HepG2 (cell line): ENCODE results near the gene TBC1D10B. TPM values are rescaled to one million over a fixed set of nuclear protein-coding genes. Genes with fewer than 3 reads are reported as not detected.

Experiments used
- CREB1 ChIP-seq, 2 experiments: fragments of 450-650 bp in 1 of 2; IDR thresholded peaks; 2 replicates each; pipeline ENCODE4 v1.6.1; 2016 to 2017; ENCODE audit warnings: control low read depth in 1 of 2, mild to moderate bottlenecking in 1 of 2, missing compliant biosample characterization in 1 of 2, missing genetic modification characterization in 1 of 2
- FOSL1 ChIP-seq: sonication (generic); formaldehyde crosslinking; IDR thresholded peaks from 2 replicates; pipeline ENCODE4 v1.9.0; 2021; ENCODE audit warnings: missing genetic modification reagents, borderline replicate concordance
- FOXO1 ChIP-seq: sonication (generic); formaldehyde crosslinking; IDR thresholded peaks from 2 replicates; pipeline ENCODE4 v1.4.0; 2020; ENCODE audit warnings: missing genetic modification reagents
- HNF4G ChIP-seq, 2 experiments: sonication (generic) in 1 of 2; formaldehyde crosslinking in 1 of 2; IDR thresholded peaks; 2 replicates each; pipeline versions ENCODE4 v1.4.0 to v1.6.1; 2011 to 2020; ENCODE audit warnings: borderline replicate concordance in 2 of 2, low read depth in 2 of 2, mild to moderate bottlenecking in 2 of 2, low read length in 1 of 2, missing genetic modification reagents in 1 of 2, moderate library complexity in 1 of 2
- ISL2 ChIP-seq: sonication (generic); formaldehyde crosslinking; IDR thresholded peaks from 2 replicates; pipeline ENCODE4 v1.5.0; 2020; ENCODE audit warnings: missing genetic modification reagents
- MED8 ChIP-seq: sonication (generic); formaldehyde crosslinking; IDR thresholded peaks from 2 replicates; pipeline ENCODE4 v1.8.1; 2023; ENCODE audit warnings: mild to moderate bottlenecking, missing genetic modification reagents; ENCODE audit not compliant: insufficient replicate concordance
- NFIB ChIP-seq: sonication (generic); formaldehyde crosslinking; IDR thresholded peaks from 2 replicates; pipeline ENCODE4 v1.9.0; 2021; ENCODE audit warnings: missing genetic modification reagents, mild to moderate bottlenecking, borderline replicate concordance
- NFYC ChIP-seq: IDR thresholded peaks from 2 replicates; pipeline ENCODE4 v1.6.1; 2016; ENCODE audit warnings: missing genetic modification reagents, missing compliant biosample characterization
- NONO ChIP-seq, 2 experiments: fragments of 450-650 bp in 1 of 2; sonication (generic) in 1 of 2; formaldehyde crosslinking in 1 of 2; IDR thresholded peaks in 1 of 2; conservative IDR thresholded peaks in 1 of 2; 2 replicates each; pipeline versions ENCODE4 v1.6.1 to v1.8.0; 2017 to 2022; ENCODE audit warnings: mild to moderate bottlenecking in 1 of 2, missing genetic modification reagents in 1 of 2, moderate library complexity in 1 of 2
- REST ChIP-seq, 2 experiments: IDR thresholded peaks; 2 replicates each; pipeline ENCODE4 v1.6.1; 2011 to 2012; ENCODE audit warnings: low read length in 2 of 2, borderline replicate concordance in 1 of 2, low read depth in 1 of 2, mild to moderate bottlenecking in 1 of 2, moderate library complexity in 1 of 2
- SAP130 ChIP-seq: IDR thresholded peaks from 2 replicates; pipeline ENCODE4 v1.6.1; 2016; ENCODE audit warnings: low read depth
- SP4 ChIP-seq: sonication (generic); formaldehyde crosslinking; IDR thresholded peaks from 2 replicates; pipeline ENCODE4 v1.8.1; 2023; ENCODE audit warnings: mild to moderate bottlenecking, missing genetic modification reagents
- SPEN ChIP-seq: sonication (generic); formaldehyde crosslinking; IDR thresholded peaks from 2 replicates; pipeline ENCODE4 v1.5.1; 2020; ENCODE audit warnings: low read depth, mild to moderate bottlenecking, missing genetic modification reagents
- TBX2 ChIP-seq: sonication (generic); formaldehyde crosslinking; IDR thresholded peaks from 2 replicates; pipeline ENCODE4 v1.5.0; 2020; ENCODE audit warnings: missing genetic modification reagents, mild to moderate bottlenecking, borderline replicate concordance
- ZBTB26 ChIP-seq: IDR thresholded peaks from 2 replicates; pipeline ENCODE4 v1.6.1; 2016; ENCODE audit warnings: missing compliant biosample characterization, missing genetic modification reagents, borderline replicate concordance
- ZNF160 ChIP-seq: sonication (generic); formaldehyde crosslinking; IDR thresholded peaks from 2 replicates; pipeline ENCODE4 v1.8.0; 2022; ENCODE audit warnings: mild to moderate bottlenecking, inconsistent platforms, missing genetic modification reagents
- ZNF20 ChIP-seq: sonication (generic); formaldehyde crosslinking; IDR thresholded peaks from 2 replicates; pipeline ENCODE4 v1.4.0; 2020; ENCODE audit warnings: mild to moderate bottlenecking, moderate library complexity, missing genetic modification reagents
- ZNF33B ChIP-seq: sonication (generic); formaldehyde crosslinking; IDR thresholded peaks from 2 replicates; pipeline ENCODE4 v1.5.1; 2020; ENCODE audit warnings: mild to moderate bottlenecking, missing genetic modification reagents
- ZNF562 ChIP-seq: sonication (generic); formaldehyde crosslinking; IDR thresholded peaks from 2 replicates; pipeline ENCODE4 v1.8.0; 2022; ENCODE audit warnings: missing genetic modification reagents, borderline replicate concordance
- ZNF652 ChIP-seq: IDR thresholded peaks from 2 replicates; pipeline ENCODE4 v1.6.1; 2016; ENCODE audit warnings: low read depth, borderline replicate concordance
- ZNF782 ChIP-seq: sonication (generic); formaldehyde crosslinking; IDR thresholded peaks from 2 replicates; pipeline ENCODE4 v1.4.0; 2020; ENCODE audit warnings: missing genetic modification reagents, mild to moderate bottlenecking, borderline replicate concordance
- polyA plus RNA-seq, 8 experiments: library from polyadenylated mRNA; depleted of rRNA in 3 of 8; stranded (reverse) in 7 of 8; unstranded in 1 of 8; fragments of >200 nt; fragmentation: Illumina TruSeq in 4 of 8; extraction: Trizol in 4 of 8; gene quantifications; 2 replicates each; pipeline versions ENCODE4 v1.2.1 to v1.2.3, GENCODE V29; 2011 to 2016; ENCODE audit warnings: low read depth in 4 of 8, missing spikeins in 1 of 8, mixed read lengths in 1 of 8; ENCODE audit not compliant: insufficient read depth in 1 of 8
- total RNA-seq, 5 experiments: library from RNA; depleted of rRNA; stranded (reverse); fragments of >200 nt; fragmentation: Illumina TruSeq; extraction: Trizol; gene quantifications; 2 replicates each; pipeline ENCODE4 v1.2.3, GENCODE V29; 2016; ENCODE audit warnings: low read depth in 1 of 5
- TF ChIP-seq, protein P1 (sequence below): sonication (generic); formaldehyde crosslinking; IDR thresholded peaks from 2 replicates; pipeline ENCODE4 v1.8.1; 2022; ENCODE audit warnings: mild to moderate bottlenecking, missing genetic modification reagents

Gene TBC1D10B
- total and polyA plus RNA-seq, 2 of the 13 experiments (the other 11 are each of a cell fraction or from before 2014, with no cell fraction given): 15.7 to 24.8 TPM

- TF ChIP-seq HNF4G (IDR thresholded peaks at IDR 0.05; ENCODE audit: borderline replicate concordance, low read depth, low read length) (0 out of 2 replicates have a peak, but pooled peaks have one; percentile 20), HNF4G (CRISPR knock-in tag; IDR thresholded peaks at IDR 0.05; ENCODE audit: borderline replicate concordance, low read depth) (peak; percentile 59; the same call in 1 of the 2 replicates), TBX2 (CRISPR knock-in tag) (0 out of 2 replicates have a peak, but pooled peaks have one; percentile 38), ZNF782 (CRISPR knock-in tag) (peak; percentile 95), ZNF562 (no peak), SP4 (CRISPR knock-in tag) (peak; percentile 94), FOXO1 (CRISPR knock-in tag) (peak; percentile 62), REST (IDR thresholded peaks at IDR 0.05; ENCODE audit: borderline replicate concordance in 1 of 2, low read depth in 1 of 2, low read length in 2 of 2) (peak in 1 of 2 experiments; percentile 61; a peak in 1 of 4 replicates), ZNF160 (peak; percentile 50; the same call in 1 of the 2 replicates), SAP130 (peak; percentile 95), ZNF652 (CRISPR knock-in tag) (peak; percentile 99), NONO (IDR thresholded peaks at IDR 0.05) (no peak), NONO (CRISPR knock-in tag; conservative IDR thresholded peaks at IDR 0.05) (peak; percentile 87), ZBTB26 (CRISPR knock-in tag) (peak; percentile 54; the same call in 1 of the 2 replicates), SPEN (CRISPR knock-in tag) (peak; percentile 98), ZNF33B (CRISPR knock-in tag) (peak; percentile 79), CREB1 (IDR thresholded peaks at IDR 0.05) (peak; percentile 54; the same call in 1 of the 2 replicates), CREB1 (CRISPR knock-in tag; IDR thresholded peaks at IDR 0.05) (no peak), ZNF20 (no peak), NFYC (CRISPR knock-in tag) (peak; percentile 30), NFIB (no peak), MED8 (peak; percentile 42), ISL2 (CRISPR knock-in tag) (peak; percentile 52), FOSL1 (CRISPR knock-in tag) (no peak)
- TF ChIP-seq, protein P1, sequence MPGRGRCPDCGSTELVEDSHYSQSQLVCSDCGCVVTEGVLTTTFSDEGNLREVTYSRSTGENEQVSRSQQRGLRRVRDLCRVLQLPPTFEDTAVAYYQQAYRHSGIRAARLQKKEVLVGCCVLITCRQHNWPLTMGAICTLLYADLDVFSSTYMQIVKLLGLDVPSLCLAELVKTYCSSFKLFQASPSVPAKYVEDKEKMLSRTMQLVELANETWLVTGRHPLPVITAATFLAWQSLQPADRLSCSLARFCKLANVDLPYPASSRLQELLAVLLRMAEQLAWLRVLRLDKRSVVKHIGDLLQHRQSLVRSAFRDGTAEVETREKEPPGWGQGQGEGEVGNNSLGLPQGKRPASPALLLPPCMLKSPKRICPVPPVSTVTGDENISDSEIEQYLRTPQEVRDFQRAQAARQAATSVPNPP (CRISPR knock-in tag): peak; percentile 49; the same call in 1 of the 2 replicates
Measured at GRCh38 chr16:30395155-30395991, 25.1 kb upstream of the TBC1D10B start, which contains the start of gene ZNF48 (continued).
